ENCODE data around the gene SYNE1. TPM values are rescaled to one million over a fixed set of nuclear protein-coding genes. Genes with fewer than 3 reads are reported as not detected.

The SYNE1 gene
- total and polyA plus RNA-seq, 10 of the 15 experiments (the other 5 are each of a cell fraction or from before 2014, with no cell fraction given): 2.3 to 28.7 (median 14.1) TPM

DNA sequence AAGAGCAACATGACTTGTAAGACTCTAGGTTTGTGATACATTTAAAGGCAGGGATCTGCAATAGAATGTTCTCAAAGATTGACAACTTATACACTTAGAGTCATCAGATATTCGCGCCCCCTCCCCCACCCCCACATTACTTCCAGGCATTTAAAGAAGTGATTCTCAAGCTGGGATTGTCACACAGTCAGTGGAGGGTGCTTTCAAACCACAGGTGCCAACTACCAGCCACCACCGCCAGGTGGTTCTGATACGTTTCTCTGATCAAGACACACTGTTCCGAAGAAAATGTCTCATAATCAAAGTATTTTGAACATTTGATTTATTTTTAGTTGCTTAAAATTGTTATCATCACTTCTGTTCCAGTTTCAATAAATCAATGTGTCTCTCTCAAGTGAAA, 472.2 kb downstream of the SYNE1 start:
- BruUV-seq (replicated peaks): no TSS peak
- ChIA-PET CTCF (no interaction called here), RAD21 (ENCODE audit: unreplicated experiment) (no interaction called here), SMC1A (ENCODE audit: uncharacterized antibody, unreplicated experiment) (interaction anchor here (0.6 to 0.9 kb wide), 2 partner anchors 9 to 77 kb away, joined by 4 to 5 read pairs; no protein-coding TSS in a partner anchor), POLR2A (interaction anchor here (0.6 kb wide), 1 partner anchor 194 kb away, joined by 6 read pairs; no protein-coding TSS in a partner anchor)
- no peak overlapping the region for H3K9ac ChIP-seq (ENCODE audit: control insufficient read depth, insufficient read depth, low read length)
- no peak for DNase-seq (ENCODE audit: low read depth, low spot score)
- H3K4me3 ChIP-seq: no peak overlapping the region
- H3K79me2 ChIP-seq (ENCODE audit: control insufficient read depth, insufficient read depth, low read length): no peaks in the 10 kb centered on the region
- H3K36me3 ChIP-seq (ENCODE audit: control insufficient read depth in 2 of 2, insufficient read depth in 2 of 2, low read length in 1 of 2): peaks cover 0 to 2% of the 10 kb centered on the region in 2 experiments; a peak in 1 of 4 replicates
- intact Hi-C loops (cut with micrococcal nuclease; ENCODE audit: unreplicated experiment): no loop called here
- H3K27me3 ChIP-seq (replicated peaks in 1 of 2; ENCODE audit: control insufficient read depth in 2 of 2, insufficient read depth in 2 of 2, low read length in 1 of 2): no peaks in the 10 kb centered on the region
- ATAC-seq: no peak
- TF ChIP-seq NFIC (IDR thresholded peaks at IDR 0.05; ENCODE audit: low read depth, low read length) (no peak), NR2F1 (conservative IDR thresholded peaks at IDR 0.05) (no peak), CREM (IDR thresholded peaks at IDR 0.05; ENCODE audit: low read depth) (no peak), HDAC6 (IDR thresholded peaks at IDR 0.05; ENCODE audit: unreplicated experiment) (no peak), PAX8 (IDR thresholded peaks at IDR 0.05) (no peak), TAF1 (IDR thresholded peaks at IDR 0.05; ENCODE audit: borderline replicate concordance, low read depth, low read length) (no peak), RELA (IDR thresholded peaks at IDR 0.05; ENCODE audit: borderline replicate concordance, partially characterized antibody) (no peak), CREB1 (IDR thresholded peaks at IDR 0.05; ENCODE audit: low read depth) (no peak), YBX1 (IDR thresholded peaks at IDR 0.05) (no peak), RAD21 (IDR thresholded peaks at IDR 0.05; ENCODE audit: insufficient read depth, low read depth, low read length) (no peak), ZNF217 (IDR thresholded peaks at IDR 0.05) (no peak)
- TF ChIP-seq, protein P1, sequence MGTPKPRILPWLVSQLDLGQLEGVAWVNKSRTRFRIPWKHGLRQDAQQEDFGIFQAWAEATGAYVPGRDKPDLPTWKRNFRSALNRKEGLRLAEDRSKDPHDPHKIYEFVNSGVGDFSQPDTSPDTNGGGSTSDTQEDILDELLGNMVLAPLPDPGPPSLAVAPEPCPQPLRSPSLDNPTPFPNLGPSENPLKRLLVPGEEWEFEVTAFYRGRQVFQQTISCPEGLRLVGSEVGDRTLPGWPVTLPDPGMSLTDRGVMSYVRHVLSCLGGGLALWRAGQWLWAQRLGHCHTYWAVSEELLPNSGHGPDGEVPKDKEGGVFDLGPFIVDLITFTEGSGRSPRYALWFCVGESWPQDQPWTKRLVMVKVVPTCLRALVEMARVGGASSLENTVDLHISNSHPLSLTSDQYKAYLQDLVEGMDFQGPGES (IDR thresholded peaks at IDR 0.05): no peak
- TF ChIP-seq, protein P2, sequence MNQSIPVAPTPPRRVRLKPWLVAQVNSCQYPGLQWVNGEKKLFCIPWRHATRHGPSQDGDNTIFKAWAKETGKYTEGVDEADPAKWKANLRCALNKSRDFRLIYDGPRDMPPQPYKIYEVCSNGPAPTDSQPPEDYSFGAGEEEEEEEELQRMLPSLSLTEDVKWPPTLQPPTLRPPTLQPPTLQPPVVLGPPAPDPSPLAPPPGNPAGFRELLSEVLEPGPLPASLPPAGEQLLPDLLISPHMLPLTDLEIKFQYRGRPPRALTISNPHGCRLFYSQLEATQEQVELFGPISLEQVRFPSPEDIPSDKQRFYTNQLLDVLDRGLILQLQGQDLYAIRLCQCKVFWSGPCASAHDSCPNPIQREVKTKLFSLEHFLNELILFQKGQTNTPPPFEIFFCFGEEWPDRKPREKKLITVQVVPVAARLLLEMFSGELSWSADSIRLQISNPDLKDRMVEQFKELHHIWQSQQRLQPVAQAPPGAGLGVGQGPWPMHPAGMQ (IDR thresholded peaks at IDR 0.05; ENCODE audit: borderline replicate concordance): no peak
- TF ChIP-seq, protein P3, sequence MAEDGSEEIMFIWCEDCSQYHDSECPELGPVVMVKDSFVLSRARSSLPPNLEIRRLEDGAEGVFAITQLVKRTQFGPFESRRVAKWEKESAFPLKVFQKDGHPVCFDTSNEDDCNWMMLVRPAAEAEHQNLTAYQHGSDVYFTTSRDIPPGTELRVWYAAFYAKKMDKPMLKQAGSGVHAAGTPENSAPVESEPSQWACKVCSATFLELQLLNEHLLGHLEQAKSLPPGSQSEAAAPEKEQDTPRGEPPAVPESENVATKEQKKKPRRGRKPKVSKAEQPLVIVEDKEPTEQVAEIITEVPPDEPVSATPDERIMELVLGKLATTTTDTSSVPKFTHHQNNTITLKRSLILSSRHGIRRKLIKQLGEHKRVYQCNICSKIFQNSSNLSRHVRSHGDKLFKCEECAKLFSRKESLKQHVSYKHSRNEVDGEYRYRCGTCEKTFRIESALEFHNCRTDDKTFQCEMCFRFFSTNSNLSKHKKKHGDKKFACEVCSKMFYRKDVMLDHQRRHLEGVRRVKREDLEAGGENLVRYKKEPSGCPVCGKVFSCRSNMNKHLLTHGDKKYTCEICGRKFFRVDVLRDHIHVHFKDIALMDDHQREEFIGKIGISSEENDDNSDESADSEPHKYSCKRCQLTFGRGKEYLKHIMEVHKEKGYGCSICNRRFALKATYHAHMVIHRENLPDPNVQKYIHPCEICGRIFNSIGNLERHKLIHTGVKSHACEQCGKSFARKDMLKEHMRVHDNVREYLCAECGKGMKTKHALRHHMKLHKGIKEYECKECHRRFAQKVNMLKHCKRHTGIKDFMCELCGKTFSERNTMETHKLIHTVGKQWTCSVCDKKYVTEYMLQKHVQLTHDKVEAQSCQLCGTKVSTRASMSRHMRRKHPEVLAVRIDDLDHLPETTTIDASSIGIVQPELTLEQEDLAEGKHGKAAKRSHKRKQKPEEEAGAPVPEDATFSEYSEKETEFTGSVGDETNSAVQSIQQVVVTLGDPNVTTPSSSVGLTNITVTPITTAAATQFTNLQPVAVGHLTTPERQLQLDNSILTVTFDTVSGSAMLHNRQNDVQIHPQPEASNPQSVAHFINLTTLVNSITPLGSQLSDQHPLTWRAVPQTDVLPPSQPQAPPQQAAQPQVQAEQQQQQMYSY (CRISPR knock-in tag; IDR thresholded peaks at IDR 0.05): no peak
- no peaks in the 10 kb centered on the region for H4K20me1 ChIP-seq (ENCODE audit: control insufficient read depth, insufficient read depth)
- no peak overlapping the region for H3K4me2 ChIP-seq (ENCODE audit: control insufficient read depth, insufficient read depth)
- WGBS (ENCODE audit: insufficient coverage, insufficient replicate concordance, low lambda C conversion rate, missing lambda C conversion rate): 79% methylated on average over 5 of the region's 5 CpGs
- in situ Hi-C loops (cut with MboI): no loop called here
- H2AFZ ChIP-seq (ENCODE audit: control insufficient read depth, low read depth, low read length): no peak overlapping the region
- H3K27ac ChIP-seq (ENCODE audit: control insufficient read depth, insufficient read depth): no peak overlapping the region
- H3K4me1 ChIP-seq (ENCODE audit: control insufficient read depth, insufficient read depth, low read length): peaks cover 7% of the 10 kb centered on the region; the same call in 1 of the 2 replicates
- no peak for FAIRE-seq
- H3K9me3 ChIP-seq (replicated peaks; ENCODE audit: control insufficient read depth, insufficient read depth, low read length): no peaks in the 10 kb centered on the region; the same call in 2 of the 3 replicates
